Measurements from ENCODE around the gene GFER. TPM values are rescaled to one million over a fixed set of nuclear protein-coding genes. Genes with fewer than 3 reads are reported as not detected.
"Not testable (repeated sequence)": the region's sequence is repeated elsewhere in the genome, so short reads cannot be mapped to it uniquely, and the experiment has no call there.

The GFER gene
- total and polyA plus RNA-seq, 2 of the 8 experiments (the other 6 are each of a cell fraction or from before 2014, with no cell fraction given), result 17.7 to 37.9 TPM

- H3K56ac ChIP-seq (replicated peaks; ENCODE audit: insufficient read length, low read depth, low read length); H2BK5ac ChIP-seq (ENCODE audit: low read depth, low read length); H4K5ac ChIP-seq (ENCODE audit: insufficient read length, low read depth, low read length); H2BK15ac ChIP-seq (ENCODE audit: low read length); H2AK5ac ChIP-seq (ENCODE audit: low read depth, low read length); H3K27ac ChIP-seq (ENCODE audit: low read depth, low read length); H4K20me1 ChIP-seq (replicated peaks in 1 of 2; ENCODE audit: control insufficient read depth in 1 of 2, insufficient read depth in 2 of 2, low read length in 2 of 2); H3K4me3 ChIP-seq (ENCODE audit: extremely low read depth in 1 of 4, insufficient read depth in 2 of 4, low read depth in 3 of 4, low read length in 4 of 4); H4K8ac ChIP-seq (ENCODE audit: extremely low read depth, insufficient read depth, low read length); H3K23ac ChIP-seq (ENCODE audit: insufficient read length); H3K9me3 ChIP-seq (ENCODE audit: insufficient read depth in 2 of 2, low read depth in 1 of 2, low read length in 1 of 2); H3K9ac ChIP-seq (replicated peaks in 1 of 4; ENCODE audit: extremely low read depth in 1 of 4, low read depth in 3 of 4, low read length in 3 of 4); H3K18ac ChIP-seq (ENCODE audit: extremely low read depth, low read length); H3K4ac ChIP-seq (replicated peaks; ENCODE audit: insufficient read length, low read depth, low read length); H2BK120ac ChIP-seq (replicated peaks; ENCODE audit: low read depth, low read length); H3K4me2 ChIP-seq (ENCODE audit: insufficient read depth in 1 of 2, low read depth in 2 of 2, low read length in 2 of 2); H2BK12ac ChIP-seq (ENCODE audit: low read depth, low read length); H3K27me3 ChIP-seq (replicated peaks in 1 of 4; ENCODE audit: control insufficient read depth in 3 of 4, extremely low read depth in 1 of 4, insufficient read depth in 3 of 4, low read length in 3 of 4); H2BK20ac ChIP-seq (ENCODE audit: low read length); H3K14ac ChIP-seq (ENCODE audit: insufficient read length); H4K91ac ChIP-seq (replicated peaks; ENCODE audit: insufficient read length, low read length); H3K23me2 ChIP-seq (ENCODE audit: low read depth, low read length); H3K79me1 ChIP-seq (ENCODE audit: low read depth, low read length); FAIRE-seq; DNase-seq (ENCODE audit: low read depth in 1 of 2, low spot score in 2 of 2); H2AFZ ChIP-seq (ENCODE audit: low read length): not testable (repeated sequence)
- Histone ChIP-seq H3K79me2 (ENCODE audit: control insufficient read depth in 1 of 2, insufficient read depth in 2 of 2, low read length in 2 of 2) (peaks cover 0 to 14% of the 10 kb centered on the region in 2 experiments; a peak in 2 of 4 replicates), H3K36me3 (ENCODE audit: control insufficient read depth in 2 of 4, insufficient read depth in 4 of 4, low read length in 3 of 4) (peaks cover 10 to 23% (median 19%) of the 10 kb centered on the region in 4 experiments), H3K4me1 (replicated peaks in 1 of 4; ENCODE audit: control insufficient read depth in 3 of 4, insufficient read depth in 4 of 4, low read length in 3 of 4) (peaks cover 0 to 12% (median under 1%) of the 10 kb centered on the region in 4 experiments; a peak in 4 of 7 replicates)
- ChIA-PET CTCF (ENCODE audit: partially characterized antibody) (interaction anchor here (1.1 to 1.8 kb wide), 3 partner anchors 13 to 20 kb away, joined by 3 to 8 read pairs (median 4); partner anchors contain the start of gene TBL3), POLR2A (ENCODE audit: partially characterized antibody) (interaction anchor here (1.3 to 19.8 kb wide), 6 partner anchors 9 to 197 kb away, joined by 4 to 736 read pairs (median 58); partner anchors contain the start of genes GFER, MSRB1, NME3 and NOXO1)
- 90% methylated on average over 12 of the region's 30 CpGs; no CpG with 5 or more reads in 1 of the 2 experiments for WGBS, 2 experiments (ENCODE audit: extremely low coverage in 1 of 2, insufficient coverage in 1 of 2, insufficient read length in 1 of 2, insufficient replicate concordance in 2 of 2, low coverage in 1 of 2, low lambda C conversion rate in 2 of 2, missing lambda C conversion rate in 1 of 2)
Measured at GRCh38 chr16:1958143-1958491, 25.9 kb upstream of the GFER start.
